ENCODE data around the gene PRTFDC1. TPM values are rescaled to one million over a fixed set of nuclear protein-coding genes. Genes with fewer than 3 reads are reported as not detected.

PRTFDC1 gene
- total RNA-seq, 1 donor from 2014 or later, result 7.6 TPM

GRCh38 chr10:24884316-24884715, 68.1 kb downstream of the PRTFDC1 start:
- no peaks in the 10 kb centered on the region for H3K4me1 ChIP-seq
- intact Hi-C loops (cut with DNase I), result no loop called here
- H3K27ac ChIP-seq, result no peak overlapping the region
- no peaks in the 10 kb centered on the region for H3K36me3 ChIP-seq
- H3K27me3 ChIP-seq, result no peaks in the 10 kb centered on the region
- H3K4me3 ChIP-seq, result no peak overlapping the region
- TF ChIP-seq POLR2A (IDR thresholded peaks at IDR 0.05), result no peak
- no peak for TF ChIP-seq CTCF (IDR thresholded peaks at IDR 0.05)
- TF ChIP-seq POLR2AphosphoS5 (IDR thresholded peaks at IDR 0.05; ENCODE audit: insufficient read depth in 1 of 2, low read depth in 1 of 2), result no peak
- no peaks in the 10 kb centered on the region for H3K9me3 ChIP-seq
- no peak for DNase-seq (ENCODE audit: extremely low spot score in 2 of 2)

- no peaks in the 10 kb centered on the region for H3K36me3 ChIP-seq
- H3K9me3 ChIP-seq, result no peaks in the 10 kb centered on the region
- H3K4me3 ChIP-seq, result no peak overlapping the region
- H3K27me3 ChIP-seq, result no peaks in the 10 kb centered on the region
- H3K4me1 ChIP-seq, result no peaks in the 10 kb centered on the region
- TF ChIP-seq POLR2A (IDR thresholded peaks at IDR 0.05), result no peak
- TF ChIP-seq POLR2AphosphoS5 (IDR thresholded peaks at IDR 0.05; ENCODE audit: insufficient read depth in 1 of 2, low read depth in 1 of 2), result no peak
- no peak for TF ChIP-seq CTCF (IDR thresholded peaks at IDR 0.05)
- no peak overlapping the region for H3K27ac ChIP-seq
- no peak for DNase-seq (ENCODE audit: extremely low spot score in 2 of 2)
- intact Hi-C loops (cut with DNase I), result no loop called here
Measured at GRCh38 chr10:24883176-24883575, 69.2 kb downstream of the PRTFDC1 start.

GRCh38 chr10:24882047-24882698, 70.2 kb downstream of the PRTFDC1 start:
- H3K36me3 ChIP-seq, result no peaks in the 10 kb centered on the region
- no peak for TF ChIP-seq CTCF (IDR thresholded peaks at IDR 0.05)
- TF ChIP-seq POLR2A (IDR thresholded peaks at IDR 0.05), result no peak
- TF ChIP-seq POLR2AphosphoS5 (IDR thresholded peaks at IDR 0.05; ENCODE audit: insufficient read depth in 1 of 2, low read depth in 1 of 2), result no peak
- intact Hi-C loops (cut with DNase I), result no loop called here
- DNase-seq (ENCODE audit: extremely low spot score in 2 of 2), result no peak
- no peaks in the 10 kb centered on the region for H3K27me3 ChIP-seq
- no peaks in the 10 kb centered on the region for H3K4me1 ChIP-seq
- no peaks in the 10 kb centered on the region for H3K9me3 ChIP-seq
- H3K4me3 ChIP-seq, result no peak overlapping the region
- H3K27ac ChIP-seq, result no peak overlapping the region

- no peak overlapping the region for H3K27ac ChIP-seq
- H3K4me1 ChIP-seq, result no peaks in the 10 kb centered on the region
- no peaks in the 10 kb centered on the region for H3K36me3 ChIP-seq
- no peak for DNase-seq (ENCODE audit: extremely low spot score in 2 of 2)
- H3K9me3 ChIP-seq, result no peaks in the 10 kb centered on the region
- H3K27me3 ChIP-seq, result no peaks in the 10 kb centered on the region
- intact Hi-C loops (cut with DNase I), result no loop called here
- no peak overlapping the region for H3K4me3 ChIP-seq
- TF ChIP-seq POLR2A (IDR thresholded peaks at IDR 0.05) (no peak), POLR2AphosphoS5 (IDR thresholded peaks at IDR 0.05; ENCODE audit: insufficient read depth in 1 of 2, low read depth in 1 of 2) (no peak), CTCF (IDR thresholded peaks at IDR 0.05) (no peak)
Measured at GRCh38 chr10:24879861-24880260, 72.5 kb downstream of the PRTFDC1 start.

- H3K4me3 ChIP-seq, result no peak overlapping the region
- H3K36me3 ChIP-seq, result no peaks in the 10 kb centered on the region
- TF ChIP-seq POLR2A (IDR thresholded peaks at IDR 0.05) (no peak), POLR2AphosphoS5 (IDR thresholded peaks at IDR 0.05; ENCODE audit: insufficient read depth in 1 of 2, low read depth in 1 of 2) (no peak), CTCF (IDR thresholded peaks at IDR 0.05) (no peak)
- H3K4me1 ChIP-seq, result peaks cover 5% of the 10 kb centered on the region
- DNase-seq (ENCODE audit: extremely low spot score in 2 of 2), result no peak
- no peaks in the 10 kb centered on the region for H3K9me3 ChIP-seq
- H3K27me3 ChIP-seq, result no peaks in the 10 kb centered on the region
- intact Hi-C loops (cut with DNase I), result no loop called here
- no peak overlapping the region for H3K27ac ChIP-seq
Measured at GRCh38 chr10:24874133-24874532, 78.3 kb downstream of the PRTFDC1 start.
